ENCODE measurements around the gene NOS3. TPM values are rescaled to one million over a fixed set of nuclear protein-coding genes. Genes with fewer than 3 reads are reported as not detected.

The NOS3 gene
- total RNA-seq, 1 experiment from 2014 or later: 0.66 TPM

GRCh38 chr7:150955519-150956394 is 35.1 kb upstream of the NOS3 start:
- no TSS peak for BruUV-seq (replicated peaks)

DNA sequence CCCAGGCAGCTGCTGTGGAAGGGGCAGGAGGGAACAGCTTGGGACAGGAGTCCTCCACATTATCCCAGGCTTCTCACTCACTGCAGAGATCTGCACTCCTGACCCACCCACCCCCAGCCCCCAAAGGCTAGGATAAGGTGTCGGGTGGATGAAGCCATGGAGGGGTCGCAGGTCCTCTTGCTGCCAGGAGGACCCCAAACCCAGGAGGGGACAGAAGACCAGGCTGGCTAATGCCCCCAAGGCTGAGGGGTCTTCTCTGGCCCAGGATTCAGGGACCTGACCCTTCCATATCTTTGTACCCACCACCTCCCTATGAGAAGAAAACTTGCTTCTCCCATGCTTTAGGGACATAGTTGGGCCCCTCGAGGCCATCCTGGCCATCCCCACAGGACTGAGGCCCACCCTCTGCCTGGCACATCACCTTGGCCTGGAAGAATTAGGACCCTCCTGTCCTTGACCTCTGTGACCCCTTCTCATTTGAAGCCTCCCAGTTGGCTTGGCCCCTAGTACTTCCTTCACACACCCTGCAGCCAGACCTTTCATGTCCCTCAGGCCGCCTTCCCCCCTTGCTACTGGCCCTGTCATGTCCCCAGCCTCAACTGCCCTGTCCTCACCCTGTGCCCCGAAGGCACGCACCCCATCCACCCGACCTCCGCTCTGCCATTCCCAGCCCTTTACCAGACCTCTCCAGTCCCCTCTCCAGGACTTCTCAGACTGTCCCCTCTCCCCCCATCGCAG is 34.3 kb upstream of the NOS3 start:
- no TSS peak for BruUV-seq (replicated peaks)
- no peak overlapping the region for H3K9ac ChIP-seq (ENCODE audit: low read length)
- no peaks in the 10 kb centered on the region for H3K9me2 ChIP-seq (replicated peaks; ENCODE audit: low read length)
- no peak overlapping the region for H3K4me2 ChIP-seq (ENCODE audit: low read length)
- H3K4me1 ChIP-seq (ENCODE audit: insufficient read depth, low read length): no peaks in the 10 kb centered on the region
- intact Hi-C loops (cut with micrococcal nuclease): no loop called here
- H2AFZ ChIP-seq (ENCODE audit: low read length): no peak overlapping the region
- POLR2A ChIA-PET (ENCODE audit: unreplicated experiment): no interaction called here
- no peaks in the 10 kb centered on the region for H3K9me3 ChIP-seq (ENCODE audit: low read length)
- H3K36me3 ChIP-seq (ENCODE audit: low read depth, low read length): no peaks in the 10 kb centered on the region
- H3K4me3 ChIP-seq (ENCODE audit: low read length): no peak overlapping the region
- no peak overlapping the region for H3K27ac ChIP-seq (ENCODE audit: low read length)
- H3K27me3 ChIP-seq (ENCODE audit: low read length): no peaks in the 10 kb centered on the region
- H4K20me1 ChIP-seq (ENCODE audit: low read length): no peaks in the 10 kb centered on the region
- TF ChIP-seq EZH2 (IDR thresholded peaks at IDR 0.05; ENCODE audit: low read length, unreplicated experiment) (no peak), EZH2phosphoT487 (IDR thresholded peaks at IDR 0.05; ENCODE audit: borderline replicate concordance, low read length) (no peak)
- TF ChIP-seq, protein P1, sequence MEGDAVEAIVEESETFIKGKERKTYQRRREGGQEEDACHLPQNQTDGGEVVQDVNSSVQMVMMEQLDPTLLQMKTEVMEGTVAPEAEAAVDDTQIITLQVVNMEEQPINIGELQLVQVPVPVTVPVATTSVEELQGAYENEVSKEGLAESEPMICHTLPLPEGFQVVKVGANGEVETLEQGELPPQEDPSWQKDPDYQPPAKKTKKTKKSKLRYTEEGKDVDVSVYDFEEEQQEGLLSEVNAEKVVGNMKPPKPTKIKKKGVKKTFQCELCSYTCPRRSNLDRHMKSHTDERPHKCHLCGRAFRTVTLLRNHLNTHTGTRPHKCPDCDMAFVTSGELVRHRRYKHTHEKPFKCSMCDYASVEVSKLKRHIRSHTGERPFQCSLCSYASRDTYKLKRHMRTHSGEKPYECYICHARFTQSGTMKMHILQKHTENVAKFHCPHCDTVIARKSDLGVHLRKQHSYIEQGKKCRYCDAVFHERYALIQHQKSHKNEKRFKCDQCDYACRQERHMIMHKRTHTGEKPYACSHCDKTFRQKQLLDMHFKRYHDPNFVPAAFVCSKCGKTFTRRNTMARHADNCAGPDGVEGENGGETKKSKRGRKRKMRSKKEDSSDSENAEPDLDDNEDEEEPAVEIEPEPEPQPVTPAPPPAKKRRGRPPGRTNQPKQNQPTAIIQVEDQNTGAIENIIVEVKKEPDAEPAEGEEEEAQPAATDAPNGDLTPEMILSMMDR (conservative IDR thresholded peaks at IDR 0.05; ENCODE audit: low read depth, low read length): no peak
- no peaks in the 10 kb centered on the region for H3K79me2 ChIP-seq (ENCODE audit: low read length)
- H3F3A ChIP-seq (ENCODE audit: low read length, unreplicated experiment): no peaks in the 10 kb centered on the region
- ATAC-seq (no peak), DNase-seq (no peak)
- CTCF ChIA-PET: no interaction called here

More at GRCh38 chr7:150955519-150956394, 35.1 kb upstream of the NOS3 start:
- Histone ChIP-seq H3K27me3 (ENCODE audit: low read length) (no peaks in the 10 kb centered on the region), H3K4me2 (ENCODE audit: low read length) (no peak overlapping the region), H3K27ac (ENCODE audit: low read length) (no peak overlapping the region), H3K36me3 (ENCODE audit: low read depth, low read length) (no peaks in the 10 kb centered on the region), H3F3A (ENCODE audit: low read length, unreplicated experiment) (no peaks in the 10 kb centered on the region), H3K9ac (ENCODE audit: low read length) (no peak overlapping the region), H4K20me1 (ENCODE audit: low read length) (no peaks in the 10 kb centered on the region), H3K9me2 (replicated peaks; ENCODE audit: low read length) (no peaks in the 10 kb centered on the region), H2AFZ (ENCODE audit: low read length) (no peak overlapping the region), H3K4me3 (ENCODE audit: low read length) (no peak overlapping the region), H3K4me1 (ENCODE audit: insufficient read depth, low read length) (no peaks in the 10 kb centered on the region), H3K79me2 (ENCODE audit: low read length) (no peaks in the 10 kb centered on the region), H3K9me3 (ENCODE audit: low read length) (no peaks in the 10 kb centered on the region)
- DNase-seq (no peak), ATAC-seq (no peak)
- no peak for TF ChIP-seq EZH2 (IDR thresholded peaks at IDR 0.05; ENCODE audit: low read length, unreplicated experiment)
- no peak for TF ChIP-seq EZH2phosphoT487 (IDR thresholded peaks at IDR 0.05; ENCODE audit: borderline replicate concordance, low read length)
- TF ChIP-seq, protein P1 (conservative IDR thresholded peaks at IDR 0.05; ENCODE audit: low read depth, low read length): no peak
- CTCF ChIA-PET: no interaction called here
- POLR2A ChIA-PET (ENCODE audit: unreplicated experiment): no interaction called here
- intact Hi-C loops (cut with micrococcal nuclease): no loop called here
